ENCODE results near the gene EPS8L2.

The EPS8L2 gene

DNA sequence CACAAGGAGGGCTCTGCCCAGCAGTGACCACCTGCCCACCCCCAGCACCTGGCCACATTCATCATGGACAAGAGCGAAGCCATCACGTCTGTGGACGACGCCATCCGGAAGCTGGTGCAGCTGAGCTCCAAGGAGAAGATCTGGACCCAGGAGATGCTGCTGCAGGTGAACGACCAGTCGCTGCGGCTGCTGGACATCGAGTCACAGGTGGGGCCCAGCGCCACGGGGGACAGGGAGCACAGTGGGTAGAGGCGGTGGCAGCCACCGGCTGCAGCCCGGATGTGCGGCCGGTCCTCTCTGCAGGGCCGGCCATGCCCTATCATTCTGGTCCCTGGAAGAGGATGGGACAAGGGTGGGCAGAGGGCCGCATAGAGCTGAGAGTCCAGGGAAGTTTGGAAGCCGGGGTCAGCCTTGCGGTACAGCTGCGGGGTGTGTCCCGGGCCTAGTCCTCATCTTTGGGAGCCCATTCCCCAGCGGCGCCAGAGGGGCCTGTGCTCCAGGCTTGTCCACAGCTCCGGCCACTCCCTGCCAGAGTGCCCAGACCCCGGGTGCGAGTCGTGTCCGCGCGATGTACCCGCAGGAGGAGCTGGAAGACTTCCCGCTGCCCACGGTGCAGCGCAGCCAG is 14.1 kb downstream of the EPS8L2 start:
- no peak for DNase-seq (ENCODE audit: low read depth, low spot score)
- Histone ChIP-seq H3K27me3 (ENCODE audit: insufficient read depth, insufficient read length) (peaks cover 13% of the 10 kb centered on the region), H3K4me1 (ENCODE audit: insufficient read depth, insufficient read length) (peaks cover 17% of the 10 kb centered on the region), H3K9ac (ENCODE audit: insufficient read length, low read depth) (peak overlapping the region; percentile 39), H3K4me3 (ENCODE audit: insufficient read length, low read depth) (peak overlapping the region; percentile 11), H3K36me3 (ENCODE audit: insufficient read depth, insufficient read length, low read length) (peaks cover 36% of the 10 kb centered on the region), H3K9me3 (ENCODE audit: insufficient read depth, low read length) (no peaks in the 10 kb centered on the region)
- TF ChIP-seq SUZ12 (IDR thresholded peaks at IDR 0.05; ENCODE audit: extremely low read depth, insufficient read depth, insufficient read length), result no peak

DNA sequence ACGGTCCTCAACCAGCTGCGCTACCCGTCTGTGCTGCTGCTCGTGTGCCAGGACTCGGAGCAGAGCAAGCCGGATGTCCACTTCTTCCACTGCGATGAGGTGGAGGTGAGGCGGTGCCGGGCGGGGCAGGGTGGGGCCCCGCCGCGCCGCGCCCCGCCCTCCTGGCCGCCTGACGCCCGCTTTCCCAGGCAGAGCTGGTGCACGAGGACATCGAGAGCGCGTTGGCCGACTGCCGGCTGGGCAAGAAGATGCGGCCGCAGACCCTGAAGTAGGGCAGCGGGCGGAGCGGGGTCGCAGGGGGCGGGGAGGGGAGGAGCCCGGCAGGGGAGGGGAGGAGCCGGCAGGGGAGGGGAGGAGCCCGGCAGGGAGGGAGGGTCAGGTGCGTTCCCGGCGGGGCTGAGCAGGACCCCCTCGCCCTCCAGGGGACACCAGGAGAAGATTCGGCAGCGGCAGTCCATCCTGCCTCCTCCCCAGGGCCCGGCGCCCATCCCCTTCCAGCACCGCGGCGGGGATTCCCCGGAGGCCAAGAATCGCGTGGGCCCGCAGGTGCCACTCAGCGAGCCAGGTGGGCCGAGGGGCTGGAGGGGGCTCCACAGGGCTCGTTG is 14.7 kb downstream of the EPS8L2 start:
- Histone ChIP-seq H3K4me3 (ENCODE audit: insufficient read length, low read depth) (peak overlapping the region; percentile 11), H3K4me1 (ENCODE audit: insufficient read depth, insufficient read length) (peaks cover 17% of the 10 kb centered on the region), H3K9me3 (ENCODE audit: insufficient read depth, low read length) (no peaks in the 10 kb centered on the region), H3K9ac (ENCODE audit: insufficient read length, low read depth) (peak overlapping the region; percentile 39), H3K36me3 (ENCODE audit: insufficient read depth, insufficient read length, low read length) (peaks cover 38% of the 10 kb centered on the region), H3K27me3 (ENCODE audit: insufficient read depth, insufficient read length) (peaks cover 13% of the 10 kb centered on the region)
- TF ChIP-seq ZNF274 (IDR thresholded peaks at IDR 0.05; ENCODE audit: low read depth, low read length) (no peak), SUZ12 (IDR thresholded peaks at IDR 0.05; ENCODE audit: extremely low read depth, insufficient read depth, insufficient read length) (no peak), YY1 (IDR thresholded peaks at IDR 0.05; ENCODE audit: insufficient read depth, insufficient read length) (no peak)
- no peak for DNase-seq (ENCODE audit: low read depth, low spot score)

DNA sequence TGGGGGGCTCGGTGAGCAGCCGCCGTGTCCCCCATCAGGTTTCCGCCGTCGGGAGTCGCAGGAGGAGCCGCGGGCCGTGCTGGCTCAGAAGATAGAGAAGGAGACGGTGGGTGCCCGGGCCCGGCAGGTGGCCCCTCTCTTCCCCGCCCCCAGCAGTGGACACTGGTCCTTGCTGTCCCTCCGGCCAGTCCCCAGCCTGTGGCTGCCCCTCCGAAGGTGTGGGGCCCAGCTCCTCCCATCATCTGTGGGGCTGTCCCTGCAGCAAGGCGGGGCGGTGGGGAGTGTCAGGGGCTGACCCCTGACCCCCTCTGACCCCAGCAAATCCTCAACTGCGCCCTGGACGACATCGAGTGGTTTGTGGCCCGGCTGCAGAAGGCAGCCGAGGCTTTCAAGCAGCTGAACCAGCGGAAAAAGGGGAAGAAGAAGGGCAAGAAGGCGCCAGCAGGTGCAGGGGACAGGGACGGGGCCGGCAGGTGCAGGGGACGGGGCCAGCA is 15.3 kb downstream of the EPS8L2 start:
- TF ChIP-seq YY1 (IDR thresholded peaks at IDR 0.05; ENCODE audit: insufficient read depth, insufficient read length) (no peak), ZNF274 (IDR thresholded peaks at IDR 0.05; ENCODE audit: low read depth, low read length) (no peak), SUZ12 (IDR thresholded peaks at IDR 0.05; ENCODE audit: extremely low read depth, insufficient read depth, insufficient read length) (no peak)
- H3K36me3 ChIP-seq (ENCODE audit: insufficient read depth, insufficient read length, low read length), result peaks cover 38% of the 10 kb centered on the region
- H3K9ac ChIP-seq (ENCODE audit: insufficient read length, low read depth), result no peak overlapping the region
- no peak for DNase-seq (ENCODE audit: low read depth, low spot score)
- H3K27me3 ChIP-seq (ENCODE audit: insufficient read depth, insufficient read length), result peaks cover 13% of the 10 kb centered on the region
- H3K4me3 ChIP-seq (ENCODE audit: insufficient read length, low read depth), result no peak overlapping the region
- peaks cover 17% of the 10 kb centered on the region for H3K4me1 ChIP-seq (ENCODE audit: insufficient read depth, insufficient read length)
- no peaks in the 10 kb centered on the region for H3K9me3 ChIP-seq (ENCODE audit: insufficient read depth, low read length)

DNA sequence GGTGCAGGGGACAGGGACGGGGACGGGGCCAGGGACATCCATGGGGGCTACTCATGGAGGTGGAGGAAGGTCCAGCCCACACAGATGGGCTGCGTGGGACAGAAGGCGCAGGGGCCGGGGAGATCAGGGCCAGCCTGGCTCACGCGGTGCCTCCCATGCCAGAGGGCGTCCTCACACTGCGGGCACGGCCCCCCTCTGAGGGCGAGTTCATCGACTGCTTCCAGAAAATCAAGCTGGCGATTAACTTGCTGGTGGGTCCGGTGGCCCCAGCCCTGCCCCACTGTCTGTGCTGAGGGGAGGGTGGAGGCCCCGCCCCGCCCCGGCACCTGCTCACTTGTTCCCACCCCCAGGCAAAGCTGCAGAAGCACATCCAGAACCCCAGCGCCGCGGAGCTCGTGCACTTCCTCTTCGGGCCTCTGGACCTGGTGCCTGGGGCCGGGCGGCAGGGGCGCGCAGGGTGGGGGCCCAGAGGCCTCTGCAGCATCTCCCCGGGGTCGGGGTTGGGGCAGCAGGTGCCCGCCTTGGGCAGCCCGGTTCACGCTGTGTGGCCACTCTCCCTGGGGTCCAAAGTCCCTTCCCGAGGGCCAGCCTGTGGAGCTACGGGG is 15.8 kb downstream of the EPS8L2 start:
- H3K9ac ChIP-seq (ENCODE audit: insufficient read length, low read depth), result no peak overlapping the region
- TF ChIP-seq ZNF274 (IDR thresholded peaks at IDR 0.05; ENCODE audit: low read depth, low read length), result no peak
- TF ChIP-seq YY1 (IDR thresholded peaks at IDR 0.05; ENCODE audit: insufficient read depth, insufficient read length), result no peak
- no peak for TF ChIP-seq SUZ12 (IDR thresholded peaks at IDR 0.05; ENCODE audit: extremely low read depth, insufficient read depth, insufficient read length)
- H3K9me3 ChIP-seq (ENCODE audit: insufficient read depth, low read length), result no peaks in the 10 kb centered on the region
- H3K27me3 ChIP-seq (ENCODE audit: insufficient read depth, insufficient read length), result peaks cover 17% of the 10 kb centered on the region
- no peak overlapping the region for H3K4me3 ChIP-seq (ENCODE audit: insufficient read length, low read depth)
- peaks cover 43% of the 10 kb centered on the region for H3K36me3 ChIP-seq (ENCODE audit: insufficient read depth, insufficient read length, low read length)
- DNase-seq (ENCODE audit: low read depth, low spot score), result no peak
- peaks cover 17% of the 10 kb centered on the region for H3K4me1 ChIP-seq (ENCODE audit: insufficient read depth, insufficient read length)

DNA sequence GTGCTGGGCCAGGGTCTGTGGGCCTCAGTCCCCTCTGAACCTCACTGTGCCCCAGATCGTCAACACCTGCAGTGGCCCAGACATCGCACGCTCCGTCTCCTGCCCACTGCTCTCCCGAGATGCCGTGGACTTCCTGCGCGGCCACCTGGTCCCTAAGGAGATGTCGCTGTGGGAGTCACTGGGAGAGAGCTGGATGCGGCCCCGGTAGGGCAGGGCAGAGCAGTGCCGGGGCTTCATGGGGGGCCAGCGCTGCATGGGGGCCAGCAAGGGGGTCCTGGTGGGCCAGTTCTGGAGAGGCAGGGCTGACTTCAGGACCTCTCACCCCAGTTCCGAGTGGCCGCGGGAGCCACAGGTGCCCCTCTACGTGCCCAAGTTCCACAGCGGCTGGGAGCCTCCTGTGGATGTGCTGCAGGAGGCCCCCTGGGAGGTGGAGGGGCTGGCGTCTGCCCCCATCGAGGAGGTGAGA is 16.3 kb downstream of the EPS8L2 start:
- H3K4me3 ChIP-seq (ENCODE audit: insufficient read length, low read depth), result no peak overlapping the region
- peaks cover 17% of the 10 kb centered on the region for H3K4me1 ChIP-seq (ENCODE audit: insufficient read depth, insufficient read length)
- H3K9me3 ChIP-seq (ENCODE audit: insufficient read depth, low read length), result no peaks in the 10 kb centered on the region
- H3K9ac ChIP-seq (ENCODE audit: insufficient read length, low read depth), result no peak overlapping the region
- TF ChIP-seq SUZ12 (IDR thresholded peaks at IDR 0.05; ENCODE audit: extremely low read depth, insufficient read depth, insufficient read length) (no peak), ZNF274 (IDR thresholded peaks at IDR 0.05; ENCODE audit: low read depth, low read length) (no peak), YY1 (IDR thresholded peaks at IDR 0.05; ENCODE audit: insufficient read depth, insufficient read length) (no peak)
- peaks cover 20% of the 10 kb centered on the region for H3K27me3 ChIP-seq (ENCODE audit: insufficient read depth, insufficient read length)
- DNase-seq (ENCODE audit: low read depth, low spot score), result no peak
- peaks cover 46% of the 10 kb centered on the region for H3K36me3 ChIP-seq (ENCODE audit: insufficient read depth, insufficient read length, low read length)

DNA sequence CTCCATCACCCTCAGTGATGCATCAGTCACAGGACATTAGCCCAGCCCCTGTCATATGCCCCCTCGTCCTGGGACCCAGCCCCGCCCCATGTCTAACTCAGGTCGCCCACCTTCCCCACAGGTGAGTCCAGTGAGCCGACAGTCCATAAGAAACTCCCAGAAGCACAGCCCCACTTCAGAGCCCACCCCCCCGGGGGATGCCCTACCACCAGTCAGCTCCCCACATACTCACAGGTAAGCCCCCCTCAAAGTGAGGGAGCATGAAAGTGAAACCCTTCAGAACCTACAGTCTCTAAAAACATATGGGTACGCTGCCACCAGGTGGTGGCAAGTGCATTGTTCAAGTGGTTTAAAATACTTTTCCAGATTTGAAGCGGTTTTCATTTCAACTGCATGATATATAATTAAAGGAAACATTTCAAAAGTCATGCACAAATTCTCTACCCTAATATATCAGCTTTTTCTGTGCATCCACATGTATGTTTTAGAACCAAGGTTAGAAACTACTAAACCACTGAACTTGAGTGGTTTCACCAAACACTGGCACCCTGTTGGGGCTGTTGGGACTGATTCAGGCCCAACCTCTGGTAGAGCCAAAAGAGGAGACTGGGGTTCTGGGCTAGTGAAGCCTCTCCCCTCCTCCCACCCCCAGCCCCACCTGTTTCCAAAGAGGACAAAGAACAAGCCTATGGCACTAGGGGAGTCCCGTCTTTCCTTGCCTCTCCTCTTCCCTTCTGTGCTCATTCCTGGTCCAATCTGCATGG is 17.3 kb downstream of the EPS8L2 start:
- TF ChIP-seq ZNF274 (IDR thresholded peaks at IDR 0.05; ENCODE audit: low read depth, low read length) (no peak), YY1 (IDR thresholded peaks at IDR 0.05; ENCODE audit: insufficient read depth, insufficient read length) (no peak), SUZ12 (IDR thresholded peaks at IDR 0.05; ENCODE audit: extremely low read depth, insufficient read depth, insufficient read length) (no peak)
- Histone ChIP-seq H3K36me3 (ENCODE audit: insufficient read depth, insufficient read length, low read length) (peaks cover 49% of the 10 kb centered on the region), H3K4me1 (ENCODE audit: insufficient read depth, insufficient read length) (peaks cover 25% of the 10 kb centered on the region), H3K9ac (ENCODE audit: insufficient read length, low read depth) (no peak overlapping the region), H3K9me3 (ENCODE audit: insufficient read depth, low read length) (no peaks in the 10 kb centered on the region), H3K27me3 (ENCODE audit: insufficient read depth, insufficient read length) (peaks cover 20% of the 10 kb centered on the region), H3K4me3 (ENCODE audit: insufficient read length, low read depth) (no peak overlapping the region)
- DNase-seq (ENCODE audit: low read depth, low spot score), result no peak

Data from NT2/D1 (cell line).